HG02840 (cell line): ENCODE results near the gene PLEKHS1.
"Not testable (repeated sequence)": the region's sequence is repeated elsewhere in the genome, so short reads cannot be mapped to it uniquely, and the experiment has no call there.

Experiments used
- ATAC-seq: cut with Tn5 transposase; IDR thresholded peaks from one replicate; pipeline ENCODE4 v1.9.1; 2021; ENCODE audit warnings: mild to moderate bottlenecking, moderate library complexity, moderate number of reproducible peaks; ENCODE audit not compliant: unreplicated experiment, low FRiP score

The PLEKHS1 gene

DNA sequence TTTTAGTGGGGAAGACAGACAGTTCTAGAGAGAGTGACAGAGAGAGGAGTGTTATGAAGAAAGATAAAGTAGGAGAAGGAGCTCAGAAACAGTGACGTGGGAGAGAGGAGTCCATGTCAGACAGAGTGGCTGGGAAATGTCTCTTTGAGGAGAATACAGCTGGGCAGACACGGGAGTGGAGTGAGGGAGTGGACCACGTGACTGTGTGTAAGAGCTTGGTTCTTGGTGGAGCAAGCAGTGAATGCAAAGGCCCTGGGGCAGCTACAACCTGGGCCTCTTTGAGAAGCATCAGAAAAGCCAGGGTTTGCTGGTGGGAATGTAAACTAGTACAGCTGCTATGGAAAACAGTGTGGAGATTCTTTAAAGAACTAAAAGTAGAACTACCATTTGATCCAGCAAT, 11.9 kb upstream of the PLEKHS1 start:
- ATAC-seq = no peak

DNA sequence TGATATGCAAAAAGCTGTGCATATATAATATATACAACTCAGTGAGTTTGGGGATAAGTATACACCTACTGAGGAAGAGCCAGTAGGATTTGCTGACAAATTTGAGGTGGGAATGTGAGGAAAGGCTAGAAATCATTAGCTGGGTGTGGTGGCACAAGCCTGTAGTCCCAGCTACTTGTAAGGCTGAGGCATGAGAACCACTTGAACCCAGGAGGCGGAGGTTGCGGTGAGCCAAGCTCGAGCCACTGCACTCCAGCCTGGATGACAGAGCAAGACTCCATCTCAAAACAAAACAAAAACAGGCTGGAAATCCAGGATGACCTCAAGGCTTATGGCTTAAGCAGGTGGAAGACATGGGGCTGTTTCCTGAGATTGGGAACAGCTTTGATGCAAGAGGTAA, 10.6 kb upstream of the PLEKHS1 start:
- no peak for ATAC-seq

DNA sequence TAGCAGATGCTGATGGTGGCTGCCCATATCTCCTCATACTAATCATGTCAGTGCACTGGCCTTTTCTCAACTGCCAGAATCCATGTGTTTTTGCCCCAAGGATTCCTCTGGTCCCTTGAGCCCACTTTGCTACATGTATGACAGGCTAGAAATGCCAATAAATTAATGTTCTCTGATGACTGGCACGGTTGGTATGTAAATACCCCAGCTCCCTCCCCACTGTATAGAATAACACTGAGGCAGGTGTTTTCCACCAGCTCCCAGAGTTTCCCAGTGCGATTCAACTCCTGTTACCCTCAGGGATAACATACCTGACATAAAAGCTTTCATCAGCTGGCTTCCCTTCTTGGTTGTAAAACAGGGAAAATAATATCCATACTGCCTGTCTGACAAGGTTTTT, 9.0 kb upstream of the PLEKHS1 start:
- no peak for ATAC-seq

DNA sequence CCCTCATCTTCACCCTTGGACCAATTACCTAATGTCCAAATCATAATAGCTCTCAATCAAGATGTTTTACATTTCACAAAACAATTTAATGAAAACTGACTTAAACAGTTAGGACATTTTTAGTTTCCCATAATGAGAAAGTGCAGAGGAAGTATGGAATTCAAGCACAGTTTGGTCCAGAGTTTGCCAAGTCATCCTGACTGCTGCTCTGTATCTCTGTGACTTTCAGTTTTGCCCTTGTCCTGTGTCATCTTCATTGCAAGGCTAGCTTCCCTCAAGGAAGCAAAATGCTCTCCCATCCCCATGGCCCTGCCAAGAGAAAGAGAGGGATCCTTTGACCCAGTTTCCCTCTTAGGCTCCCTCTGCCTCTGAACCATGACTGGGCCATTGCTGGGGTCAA, 7.9 kb upstream of the PLEKHS1 start:
- no peak for ATAC-seq

DNA sequence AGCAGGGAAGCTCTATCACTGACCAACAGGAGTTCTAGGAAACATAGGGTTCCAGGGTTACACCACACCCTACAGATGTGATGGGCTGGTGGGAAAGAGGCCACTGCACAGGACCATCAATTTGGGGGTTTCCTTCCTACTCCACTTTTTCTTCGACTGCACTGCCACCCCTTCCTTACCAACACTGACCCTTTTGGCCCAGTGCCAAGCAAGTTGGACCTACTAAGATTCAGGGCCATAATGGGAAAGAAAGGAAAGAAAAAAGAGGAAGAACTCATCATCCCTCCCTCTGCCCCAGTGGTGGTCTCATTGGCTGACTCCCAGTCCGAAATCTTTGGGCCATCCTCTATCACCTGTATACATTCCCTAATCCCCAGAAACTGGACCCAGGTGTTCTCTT, 6.1 kb upstream of the PLEKHS1 start:
- ATAC-seq = no peak

DNA sequence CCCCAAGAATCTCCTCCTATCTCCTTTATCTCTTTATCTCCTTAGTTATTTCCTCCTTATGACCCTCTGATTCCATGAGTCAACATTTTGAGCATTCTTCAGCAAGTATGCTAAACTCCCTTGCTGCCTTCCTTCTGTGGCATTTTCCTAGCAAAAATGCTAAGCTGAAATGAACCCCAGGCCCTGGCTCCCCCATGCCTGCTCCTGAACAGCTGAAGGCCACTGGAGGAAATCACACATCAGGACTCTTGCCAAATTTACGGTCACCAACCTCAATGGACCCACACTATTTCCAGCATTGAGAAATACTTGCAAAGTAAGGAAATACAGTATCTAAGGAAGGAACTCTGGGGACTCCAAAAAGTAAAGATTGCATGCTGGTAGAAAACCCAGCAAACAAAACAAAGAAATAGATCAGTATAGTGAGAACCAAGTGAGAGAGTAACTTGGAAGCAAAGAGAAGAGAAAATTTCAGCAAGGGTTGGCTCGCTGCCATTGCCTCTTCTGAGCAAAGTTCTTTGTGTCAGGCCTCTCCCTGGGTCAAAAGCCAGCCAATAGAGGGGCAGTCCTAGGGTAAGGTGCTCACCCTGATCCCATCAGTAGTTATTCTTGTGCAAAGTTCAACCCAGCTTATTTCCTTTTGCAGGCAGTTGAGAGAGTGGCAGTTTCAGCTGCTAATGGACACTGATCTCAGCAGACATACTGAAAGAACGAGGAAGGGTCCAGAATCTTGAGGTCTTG, 5.1 kb upstream of the PLEKHS1 start:
- no peak for ATAC-seq

DNA sequence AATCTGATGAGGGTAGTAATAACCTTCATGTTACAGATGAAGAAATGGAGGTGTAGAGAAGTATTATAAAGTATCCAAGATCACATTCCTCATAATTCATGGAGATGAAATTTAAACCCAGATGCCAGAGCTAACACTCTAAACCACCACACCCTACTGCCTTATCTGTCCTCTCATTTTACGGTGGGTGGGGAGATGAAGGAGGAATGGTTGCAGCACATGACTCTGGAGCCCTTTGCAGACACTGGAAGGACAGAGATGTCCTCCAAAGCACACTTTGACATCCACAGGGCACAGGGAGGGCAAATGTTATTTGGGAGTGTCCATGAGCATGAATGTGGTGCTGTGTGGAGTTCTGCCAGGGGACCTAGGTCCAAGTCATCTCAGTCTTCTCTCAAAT, 1.1 kb downstream of the PLEKHS1 start:
- ATAC-seq = no peak

DNA sequence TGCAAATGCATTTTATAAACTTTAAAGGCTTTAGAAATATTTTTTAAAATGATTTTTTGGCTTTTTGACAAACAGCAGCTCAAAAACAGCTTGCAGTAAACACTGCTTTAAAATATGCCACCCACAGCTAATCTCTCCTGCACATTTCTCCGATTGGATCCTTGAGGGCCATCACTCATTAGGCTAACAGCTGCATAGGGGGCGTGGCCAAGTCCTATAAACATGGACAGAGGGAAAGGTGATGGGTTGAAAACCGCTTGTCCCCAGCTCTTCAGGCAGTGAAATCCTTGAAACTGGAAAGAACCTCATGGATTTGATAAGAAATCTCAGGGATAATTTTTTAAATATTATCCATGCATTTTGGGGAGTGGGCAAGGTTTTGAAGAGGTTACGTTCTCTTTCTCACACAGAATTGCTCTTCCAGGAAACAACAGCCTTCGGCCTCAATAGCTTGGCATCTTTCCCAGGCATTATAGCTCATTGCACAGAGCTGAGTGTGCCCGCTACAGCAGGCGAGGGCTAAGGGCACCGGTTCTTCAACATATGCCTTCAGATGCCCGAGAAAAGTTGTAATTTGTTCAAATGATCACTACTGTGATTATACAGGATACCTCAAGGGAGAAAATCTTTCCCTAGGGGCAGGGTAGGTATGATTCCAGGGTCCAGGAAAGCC, 1.7 kb downstream of the PLEKHS1 start:
- no peak for ATAC-seq

DNA sequence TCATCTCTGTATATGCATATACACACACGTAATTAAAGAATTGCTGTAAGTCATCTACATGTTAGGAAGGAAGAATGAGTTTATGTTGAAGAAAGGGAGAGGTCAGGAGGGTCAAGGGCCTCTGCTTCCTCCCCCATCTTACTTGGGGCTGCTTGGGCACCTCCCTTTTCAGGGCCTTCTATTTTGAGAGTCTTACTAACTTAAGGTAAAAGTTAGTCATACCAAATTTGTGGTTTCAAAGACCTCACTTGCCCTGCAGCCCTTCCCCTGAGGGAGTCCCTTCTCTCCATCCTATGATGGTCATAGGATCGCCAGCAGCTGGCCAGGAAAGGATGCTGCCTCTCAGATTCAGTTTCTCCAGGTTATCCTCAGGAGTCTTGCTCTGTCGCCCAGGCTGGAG, 2.6 kb downstream of the PLEKHS1 start:
- no peak for ATAC-seq

DNA sequence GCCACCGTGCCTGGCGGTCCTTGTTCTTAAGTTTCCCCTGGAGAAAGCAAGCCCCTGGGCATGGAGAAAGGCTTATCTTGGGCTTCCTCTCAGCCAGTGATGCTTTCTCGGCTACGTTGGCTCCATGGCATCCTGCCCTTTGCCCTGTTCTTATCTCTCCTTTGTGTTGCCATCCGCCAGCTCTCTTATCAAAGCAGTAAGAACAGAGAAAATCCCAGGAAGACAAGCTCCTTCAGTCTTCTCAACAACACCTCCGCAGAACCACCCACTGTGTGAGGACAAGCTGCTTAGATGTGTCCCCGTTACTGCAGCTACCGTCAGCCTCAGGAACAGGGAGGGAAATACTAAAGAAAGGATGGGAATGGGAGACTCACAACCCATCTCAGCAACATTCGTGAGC, 3.3 kb downstream of the PLEKHS1 start:
- no peak for ATAC-seq

DNA sequence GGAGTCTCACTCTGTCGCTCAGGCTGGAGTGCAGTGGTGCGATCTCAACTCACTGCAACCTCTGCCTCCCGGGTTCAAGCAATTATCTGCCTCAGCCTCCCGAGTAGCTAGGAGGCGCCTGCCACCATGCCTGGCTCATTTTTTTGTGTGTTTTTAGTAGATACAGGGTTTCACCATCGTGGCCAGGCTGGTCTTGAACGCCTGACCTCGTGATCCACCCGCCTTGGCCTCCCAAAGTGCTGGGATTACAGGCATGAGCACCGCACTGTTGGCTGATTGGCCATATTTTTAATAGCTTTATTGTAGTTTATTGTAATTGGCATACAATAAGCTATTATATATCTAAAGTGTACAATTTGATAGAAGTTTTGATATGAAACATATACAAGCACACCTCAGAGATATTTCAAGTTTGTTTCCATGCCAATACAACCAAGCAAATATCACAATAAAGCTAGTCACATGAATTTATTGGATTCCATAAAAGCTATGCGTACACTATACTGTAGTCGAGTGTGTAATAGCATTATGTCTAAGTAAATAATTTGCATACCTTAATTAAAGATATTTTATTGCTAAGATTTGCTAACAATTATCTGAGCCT, 5.6 kb downstream of the PLEKHS1 start:
- ATAC-seq = no peak

DNA sequence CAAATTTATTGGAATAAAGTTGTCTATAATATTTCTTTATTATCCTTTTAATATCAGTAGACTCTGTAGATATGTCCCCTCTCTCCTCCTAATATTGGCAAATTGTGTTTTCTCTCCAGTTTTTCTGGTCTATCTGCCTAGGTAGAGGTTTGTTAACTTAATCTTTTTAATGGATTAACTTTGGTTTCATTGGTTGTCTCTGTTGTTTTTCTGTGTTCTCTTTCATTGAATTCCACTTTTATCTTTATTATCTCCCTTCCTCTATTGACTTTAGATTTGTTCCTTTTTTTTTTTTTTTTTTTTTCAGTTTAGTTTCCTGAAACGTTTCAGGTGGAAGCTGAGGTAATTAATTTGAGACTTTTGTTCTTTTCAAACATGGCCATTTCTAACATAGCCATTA, 10.6 kb downstream of the PLEKHS1 start:
- no peak for ATAC-seq

DNA sequence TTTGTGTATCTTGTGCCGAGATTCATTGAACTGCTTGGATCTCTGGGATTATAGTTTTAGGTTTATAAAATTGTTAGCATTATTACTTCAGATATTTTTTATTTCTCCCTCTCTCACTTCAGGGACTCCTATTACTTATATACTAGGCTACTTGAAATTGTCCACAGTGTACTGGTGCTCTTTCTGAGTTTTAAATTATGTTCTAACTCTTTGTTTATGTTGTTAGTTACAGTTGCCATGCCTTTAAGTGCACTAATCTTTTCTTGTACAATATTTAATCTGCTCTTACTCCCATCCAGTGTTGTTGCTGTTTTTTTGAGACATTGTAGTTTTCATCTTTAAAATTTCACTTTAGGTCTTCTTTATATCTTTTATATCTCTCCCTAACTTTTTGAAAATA, 13.1 kb downstream of the PLEKHS1 start:
- ATAC-seq = no peak

DNA sequence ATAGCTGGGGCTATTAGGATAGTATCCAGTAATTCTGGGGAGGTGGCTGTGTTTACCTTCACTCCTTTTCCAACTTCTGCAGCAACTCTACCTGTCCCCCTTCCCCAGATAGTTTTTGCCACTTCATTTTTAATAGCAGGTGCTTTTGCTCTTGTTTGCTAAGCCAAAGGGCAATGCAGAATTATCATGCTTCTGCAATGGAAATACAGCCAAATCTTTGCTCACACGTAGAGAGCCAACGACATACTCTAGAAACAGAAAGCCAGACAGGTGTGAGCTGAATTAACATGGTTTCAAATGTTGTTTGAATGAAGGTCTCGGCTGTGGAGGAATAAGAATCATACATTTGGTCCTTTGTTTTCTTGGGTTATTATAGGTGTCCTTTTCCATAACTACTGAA, 14.4 kb downstream of the PLEKHS1 start:
- ATAC-seq = no peak

DNA sequence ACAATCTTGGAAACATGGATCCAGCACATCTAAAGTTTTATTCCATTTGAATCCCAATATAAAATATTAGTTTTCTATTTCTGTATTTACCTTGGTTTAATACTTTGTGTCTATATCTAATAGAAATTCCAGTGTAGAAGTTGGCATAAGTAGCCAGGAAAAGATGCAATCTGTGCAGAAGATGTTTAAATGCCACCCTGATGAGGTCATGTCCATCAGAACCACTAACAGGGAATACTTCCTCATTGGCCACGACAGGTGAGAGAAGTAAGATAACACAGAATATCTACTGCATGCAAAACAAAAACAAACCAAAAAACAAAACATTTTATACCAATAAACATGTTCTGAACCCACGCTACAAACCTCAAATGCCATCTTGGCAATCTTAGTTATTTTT, 15.7 kb downstream of the PLEKHS1 start:
- no peak for ATAC-seq

DNA sequence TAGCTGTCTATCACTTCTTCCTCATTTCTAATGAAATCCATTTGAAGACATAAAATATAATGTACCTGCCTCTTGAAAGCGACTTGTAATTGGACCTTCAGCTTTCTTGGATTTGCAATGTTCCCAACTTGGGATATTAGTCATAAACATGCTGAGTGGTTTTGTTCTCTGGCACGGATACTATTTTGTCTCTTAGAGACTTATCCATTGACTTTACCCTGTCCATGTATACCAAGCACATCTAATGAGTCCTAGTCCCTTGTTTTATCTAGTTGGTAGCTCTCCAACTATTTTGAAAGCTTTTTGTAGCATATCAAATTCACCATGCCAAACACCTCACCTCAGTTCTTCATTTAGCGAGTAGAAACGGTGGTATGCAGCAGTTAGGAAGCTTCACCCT, 18.9 kb downstream of the PLEKHS1 start:
- no peak for ATAC-seq

DNA sequence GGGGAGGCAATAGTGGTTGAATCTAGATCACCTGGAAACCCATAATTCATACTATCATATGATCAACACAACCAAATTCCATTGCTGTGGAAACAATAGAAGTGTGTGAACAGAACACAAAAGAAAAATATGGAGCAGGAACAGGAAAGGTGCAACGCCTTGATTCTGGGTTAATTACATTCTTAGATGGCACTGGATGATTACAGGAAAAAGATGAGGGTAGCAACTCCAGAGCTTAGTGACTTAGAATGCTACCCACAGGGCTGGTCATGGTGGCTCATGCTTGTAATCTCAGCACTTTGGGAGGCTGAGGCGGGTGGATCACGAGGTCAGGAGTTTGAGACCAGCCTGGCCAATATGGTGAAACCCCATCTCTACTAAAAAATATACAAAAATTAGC, 19.6 kb downstream of the PLEKHS1 start:
- not testable (repeated sequence) for ATAC-seq

DNA sequence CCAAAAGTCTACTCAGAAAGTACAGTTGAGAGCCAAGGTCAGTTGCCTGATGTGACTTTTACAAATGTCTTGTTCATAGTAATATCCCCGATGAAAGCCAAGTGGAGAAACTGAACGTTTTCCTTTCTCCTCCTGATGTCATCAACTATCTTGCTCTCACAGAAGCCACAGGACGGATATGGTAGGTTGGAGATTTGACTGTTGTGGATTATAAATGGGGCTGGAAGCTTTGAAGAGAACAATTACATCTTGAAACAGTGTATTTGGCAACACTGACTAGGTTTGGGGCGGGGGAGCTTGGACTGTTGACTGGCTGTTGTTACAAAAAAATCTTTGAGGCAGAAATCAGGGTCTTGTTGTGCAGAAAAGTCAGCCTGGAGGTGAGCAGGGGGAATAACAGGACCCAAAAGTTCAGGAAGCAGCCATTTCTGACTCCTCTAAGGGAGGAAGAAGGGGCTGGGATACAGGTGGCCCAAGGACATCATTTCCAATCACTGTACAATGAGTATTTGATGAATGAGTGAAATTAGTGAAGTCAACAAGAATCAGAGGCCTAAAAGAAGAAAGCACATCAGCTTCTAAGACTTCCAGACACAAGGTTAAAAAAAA, 24.3 kb downstream of the PLEKHS1 start:
- ATAC-seq = no peak

DNA sequence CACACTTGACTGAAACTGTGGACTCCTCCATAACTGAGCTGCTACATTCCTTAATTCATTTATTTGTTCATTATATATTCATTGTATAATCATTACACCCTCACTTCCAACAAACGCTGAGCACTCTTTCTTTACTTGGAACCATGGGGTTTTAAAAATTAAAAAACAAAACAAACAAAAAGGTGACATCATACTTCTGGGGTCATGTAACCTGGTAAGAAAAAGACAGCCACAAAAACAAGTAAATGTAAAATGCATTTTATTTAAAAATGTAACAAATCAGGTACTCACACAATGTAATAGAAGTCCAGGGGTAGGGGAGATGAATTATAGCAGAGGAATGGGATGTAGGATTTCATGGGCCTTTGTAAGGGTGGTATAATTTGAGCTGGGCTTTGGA, 25.1 kb downstream of the PLEKHS1 start:
- no peak for ATAC-seq

DNA sequence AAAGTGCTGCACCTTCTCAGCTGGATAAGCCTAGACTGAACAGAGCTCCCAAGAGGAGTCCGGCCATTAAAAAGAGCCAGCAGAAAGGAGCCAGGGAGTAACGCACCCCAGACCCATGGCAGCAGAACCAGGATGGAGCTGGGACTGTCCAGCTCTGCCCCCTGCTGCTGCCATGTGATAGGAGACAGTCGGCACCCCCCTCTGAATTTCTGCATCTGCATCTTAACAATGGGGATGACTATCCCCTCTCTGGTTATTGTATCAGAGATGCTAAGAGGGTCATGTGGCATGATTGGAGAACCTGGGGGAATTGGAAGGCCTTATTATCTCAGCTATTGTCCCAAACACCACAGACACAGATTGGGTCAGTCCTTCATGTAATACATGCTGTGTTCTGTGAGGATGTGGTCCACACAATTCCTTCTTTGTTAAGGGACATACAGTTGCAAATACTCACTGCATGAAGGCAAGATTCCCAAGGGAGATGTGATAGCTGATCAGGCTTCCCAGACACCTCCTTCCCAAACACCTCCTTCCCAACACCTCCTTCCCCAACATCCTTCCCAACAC, 29.3 kb downstream of the PLEKHS1 start:
- no peak for ATAC-seq

DNA sequence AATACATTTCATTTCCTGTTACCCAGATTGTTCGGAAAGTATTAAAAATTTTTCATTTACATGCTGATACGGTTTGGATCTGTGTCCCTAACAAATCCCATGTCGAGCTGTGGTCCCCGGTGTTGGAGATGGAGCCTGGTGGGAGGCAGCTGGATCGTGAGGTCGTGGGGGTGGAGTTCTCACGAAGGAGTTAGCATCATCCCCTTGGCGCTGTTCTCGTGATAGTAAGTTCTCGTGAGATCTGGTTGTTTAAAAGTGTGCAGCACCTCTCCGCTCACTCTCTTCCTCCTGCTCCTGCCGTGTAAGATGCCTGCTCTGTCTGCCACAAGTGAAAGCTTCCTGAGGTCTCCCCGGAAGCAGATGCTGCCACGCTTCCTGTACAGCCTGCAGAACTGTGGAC, 30.9 kb downstream of the PLEKHS1 start:
- ATAC-seq = no peak
